ENCODE results near the gene FCN1. TPM values are rescaled to one million over a fixed set of nuclear protein-coding genes. Genes with fewer than 3 reads are reported as not detected.

FCN1 gene
- total RNA-seq, 1 experiment from 2014 or later = not detected

GRCh38 chr9:134913713-134914500 lies 3.8 kb downstream of the FCN1 start:
- BruUV-seq (replicated peaks) = no TSS peak
- Mint-ChIP-seq H3K4me1 (ENCODE audit: insufficient read depth, unreplicated experiment) (no peaks in the 10 kb centered on the region), H3K36me3 (ENCODE audit: insufficient read depth, unreplicated experiment) (no peaks in the 10 kb centered on the region), H3K4me3 (ENCODE audit: unreplicated experiment) (no peak overlapping the region), H3K9me3 (ENCODE audit: unreplicated experiment) (no peaks in the 10 kb centered on the region), H3K27ac (ENCODE audit: low read depth, unreplicated experiment) (no peak overlapping the region), H3K27me3 (ENCODE audit: insufficient read depth, unreplicated experiment) (peaks cover 84% of the 10 kb centered on the region)
- intact Hi-C loops (cut with micrococcal nuclease) = no loop called here
- ChIA-PET CTCF (no interaction called here), POLR2A (no interaction called here)
- no peak for DNase-seq (ENCODE audit: unreplicated experiment)
- no peak for TF ChIP-seq CTCF (IDR thresholded peaks at IDR 0.05; ENCODE audit: unreplicated experiment)

GRCh38 chr9:134913041-134913712 lies 4.5 kb downstream of the FCN1 start:
- no peak for TF ChIP-seq CTCF (IDR thresholded peaks at IDR 0.05; ENCODE audit: unreplicated experiment)
- intact Hi-C loops (cut with micrococcal nuclease) = no loop called here
- peaks cover 84% of the 10 kb centered on the region for H3K27me3 Mint-ChIP-seq (ENCODE audit: insufficient read depth, unreplicated experiment)
- no peaks in the 10 kb centered on the region for H3K36me3 Mint-ChIP-seq (ENCODE audit: insufficient read depth, unreplicated experiment)
- H3K4me3 Mint-ChIP-seq (ENCODE audit: unreplicated experiment) = no peak overlapping the region
- no peak overlapping the region for H3K27ac Mint-ChIP-seq (ENCODE audit: low read depth, unreplicated experiment)
- no peaks in the 10 kb centered on the region for H3K9me3 Mint-ChIP-seq (ENCODE audit: unreplicated experiment)
- ChIA-PET POLR2A (no interaction called here), CTCF (no interaction called here)
- H3K4me1 Mint-ChIP-seq (ENCODE audit: insufficient read depth, unreplicated experiment) = no peaks in the 10 kb centered on the region
- no peak for DNase-seq (ENCODE audit: unreplicated experiment)
- BruUV-seq (replicated peaks) = no TSS peak

- ChIA-PET CTCF (no interaction called here), POLR2A (no interaction called here)
- Mint-ChIP-seq H3K4me3 (ENCODE audit: unreplicated experiment) (no peak overlapping the region), H3K27ac (ENCODE audit: low read depth, unreplicated experiment) (no peak overlapping the region), H3K9me3 (ENCODE audit: unreplicated experiment) (no peaks in the 10 kb centered on the region), H3K36me3 (ENCODE audit: insufficient read depth, unreplicated experiment) (no peaks in the 10 kb centered on the region), H3K4me1 (ENCODE audit: insufficient read depth, unreplicated experiment) (no peaks in the 10 kb centered on the region), H3K27me3 (ENCODE audit: insufficient read depth, unreplicated experiment) (peaks cover 84% of the 10 kb centered on the region)
- no TSS peak for BruUV-seq (replicated peaks)
- intact Hi-C loops (cut with micrococcal nuclease) = no loop called here
- DNase-seq (ENCODE audit: unreplicated experiment) = no peak
- no peak for TF ChIP-seq CTCF (IDR thresholded peaks at IDR 0.05; ENCODE audit: unreplicated experiment)
Measured at GRCh38 chr9:134912126-134912840, 5.4 kb downstream of the FCN1 start.

All from MCF 10A (cell line).